ENCODE data around the gene HES5.

HES5 gene

DNA sequence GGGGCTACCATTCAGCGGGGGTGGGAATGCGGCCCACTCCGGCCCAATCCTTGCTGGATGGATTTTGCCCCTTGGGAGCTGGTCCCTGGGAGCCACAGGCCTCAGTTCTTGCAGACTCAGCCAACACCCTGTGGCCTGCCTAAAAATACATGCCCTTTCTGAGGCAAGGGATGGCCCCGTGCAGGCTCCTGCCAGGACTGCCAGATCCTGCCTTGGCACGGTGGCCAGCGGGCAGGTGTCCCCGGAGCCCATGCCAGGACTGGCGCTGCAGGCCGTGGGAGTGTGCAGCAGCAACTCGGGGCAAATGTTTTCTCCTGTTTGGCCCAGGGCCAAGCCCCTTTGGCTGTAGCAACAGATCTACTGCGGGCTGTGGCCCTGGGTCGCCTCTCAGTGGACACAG, 2.0 kb downstream of the HES5 start:
- no peak for DNase-seq (ENCODE audit: low read depth)
- TF ChIP-seq, protein P1, sequence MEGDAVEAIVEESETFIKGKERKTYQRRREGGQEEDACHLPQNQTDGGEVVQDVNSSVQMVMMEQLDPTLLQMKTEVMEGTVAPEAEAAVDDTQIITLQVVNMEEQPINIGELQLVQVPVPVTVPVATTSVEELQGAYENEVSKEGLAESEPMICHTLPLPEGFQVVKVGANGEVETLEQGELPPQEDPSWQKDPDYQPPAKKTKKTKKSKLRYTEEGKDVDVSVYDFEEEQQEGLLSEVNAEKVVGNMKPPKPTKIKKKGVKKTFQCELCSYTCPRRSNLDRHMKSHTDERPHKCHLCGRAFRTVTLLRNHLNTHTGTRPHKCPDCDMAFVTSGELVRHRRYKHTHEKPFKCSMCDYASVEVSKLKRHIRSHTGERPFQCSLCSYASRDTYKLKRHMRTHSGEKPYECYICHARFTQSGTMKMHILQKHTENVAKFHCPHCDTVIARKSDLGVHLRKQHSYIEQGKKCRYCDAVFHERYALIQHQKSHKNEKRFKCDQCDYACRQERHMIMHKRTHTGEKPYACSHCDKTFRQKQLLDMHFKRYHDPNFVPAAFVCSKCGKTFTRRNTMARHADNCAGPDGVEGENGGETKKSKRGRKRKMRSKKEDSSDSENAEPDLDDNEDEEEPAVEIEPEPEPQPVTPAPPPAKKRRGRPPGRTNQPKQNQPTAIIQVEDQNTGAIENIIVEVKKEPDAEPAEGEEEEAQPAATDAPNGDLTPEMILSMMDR (IDR thresholded peaks at IDR 0.05; ENCODE audit: control insufficient read depth, insufficient read depth, low read depth, low read length, missing control alignments): no peak
- no peak overlapping the region for H3K4me3 ChIP-seq (ENCODE audit: control insufficient read depth, low read depth, low read length)

DNA sequence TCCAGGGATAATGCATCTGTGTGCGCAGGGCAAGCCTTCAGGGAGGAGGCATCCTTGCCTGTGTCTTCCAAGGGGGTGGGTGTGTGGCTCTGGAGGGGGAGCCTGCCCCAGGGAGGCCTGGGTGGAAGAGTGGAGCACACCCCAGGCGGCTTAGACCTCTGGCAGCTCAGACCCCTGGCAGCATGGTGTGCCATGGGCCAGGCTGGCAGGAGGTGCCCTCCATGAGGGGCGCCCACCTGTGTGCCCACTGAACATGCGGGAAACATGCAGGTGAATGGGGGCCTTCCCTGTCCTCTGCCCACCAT, 2.6 kb downstream of the HES5 start:
- TF ChIP-seq, protein P1 (IDR thresholded peaks at IDR 0.05; ENCODE audit: control insufficient read depth, insufficient read depth, low read depth, low read length, missing control alignments): no peak
- DNase-seq (ENCODE audit: low read depth): no peak
- no peak overlapping the region for H3K4me3 ChIP-seq (ENCODE audit: control insufficient read depth, low read depth, low read length)

DNA sequence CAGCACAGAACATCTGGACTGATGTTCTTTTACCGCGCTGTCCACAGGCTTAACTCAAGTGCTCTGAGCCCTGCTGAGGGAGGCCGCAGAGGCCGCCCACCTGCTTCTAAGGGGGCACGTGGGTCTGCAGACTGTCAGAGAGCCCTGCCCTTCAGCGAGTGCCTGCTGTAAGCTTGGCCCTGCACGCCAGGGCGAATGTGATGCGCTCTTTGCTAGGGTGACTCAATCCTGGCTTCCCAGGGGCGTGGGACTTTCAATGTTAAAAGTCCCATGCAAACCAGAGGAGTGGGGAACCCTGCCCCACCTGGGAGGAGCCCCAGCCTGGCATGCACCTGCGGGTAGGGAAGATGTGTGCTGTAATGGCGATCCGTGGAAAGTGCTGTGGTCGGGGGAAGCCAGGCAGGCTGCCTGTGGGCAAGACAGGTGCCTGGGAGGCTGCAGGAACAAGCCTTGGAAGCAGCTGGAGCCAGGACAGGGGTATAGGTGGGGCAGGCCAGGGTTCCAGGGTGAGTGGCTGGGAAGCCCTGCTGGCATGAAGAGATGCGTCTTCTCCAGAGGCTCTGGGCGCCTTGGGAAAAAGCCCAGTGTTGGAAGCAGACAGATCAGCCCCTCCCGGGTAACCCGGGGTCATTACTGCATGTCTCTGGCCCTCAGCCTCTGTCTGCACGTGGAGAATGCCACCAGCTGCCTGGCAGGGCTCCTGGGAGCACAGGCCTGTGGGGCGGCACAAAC, 3.1 kb downstream of the HES5 start:
- no peak for DNase-seq (ENCODE audit: low read depth)
- TF ChIP-seq, protein P1 (IDR thresholded peaks at IDR 0.05; ENCODE audit: control insufficient read depth, insufficient read depth, low read depth, low read length, missing control alignments): no peak
- peak overlapping the region; percentile 54 for H3K4me3 ChIP-seq (ENCODE audit: control insufficient read depth, low read depth, low read length)

DNA sequence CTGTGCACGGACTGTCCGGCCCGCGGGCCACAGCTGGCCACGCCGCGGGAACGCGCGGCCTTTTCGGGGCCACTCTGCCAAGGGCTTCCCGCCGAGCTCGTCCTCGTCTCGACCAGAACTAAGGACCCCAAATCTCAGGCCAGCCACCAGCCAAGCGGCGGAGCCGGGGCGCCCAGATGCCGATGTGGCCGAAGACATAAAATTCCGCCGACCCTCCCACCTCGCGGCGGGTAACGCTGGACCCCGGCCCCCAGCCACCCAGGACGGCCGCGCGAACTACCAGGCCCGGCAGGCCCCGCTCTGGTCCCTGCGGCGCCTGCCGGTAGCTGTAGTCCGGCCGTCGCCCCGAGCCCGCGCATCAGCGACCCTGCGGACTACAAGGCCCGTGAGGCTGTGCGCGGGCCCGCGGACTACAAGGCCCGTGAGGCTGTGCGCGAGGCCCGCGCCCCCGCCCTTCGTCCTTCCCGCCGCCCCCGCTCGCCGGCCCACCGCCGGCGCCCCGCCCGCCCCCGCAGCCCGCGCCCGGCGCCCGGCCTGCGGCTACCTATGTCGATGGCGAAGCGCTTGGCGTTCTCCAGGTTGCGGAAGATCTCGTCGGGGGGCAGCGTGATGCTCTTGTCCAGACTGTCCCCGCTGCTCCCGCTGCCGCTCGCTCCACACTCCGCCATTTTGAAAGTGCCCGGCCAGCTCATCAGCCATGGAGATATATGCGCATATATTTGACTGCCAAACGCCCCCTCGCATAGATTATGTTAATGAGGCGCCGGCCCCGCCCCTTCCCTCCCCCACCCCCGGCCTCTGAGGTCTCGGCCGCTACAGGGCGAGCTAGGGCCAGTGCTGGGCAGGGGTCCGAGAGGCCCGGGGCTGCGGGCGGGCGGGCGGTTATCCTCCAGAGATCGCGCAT, 3.9 kb downstream of the HES5 start, which contains the start of gene PANK4:
TSS of gene PANK4 (minus strand) at position 677 of the 904 bp plus-strand sequence. CDS start at position 668, 9 bp downstream.
- H3K4me3 ChIP-seq (ENCODE audit: control insufficient read depth, low read depth, low read length): peak within 1 kb of the TSS; percentile 77
- TF ChIP-seq, protein P1 (IDR thresholded peaks at IDR 0.05; ENCODE audit: control insufficient read depth, insufficient read depth, low read depth, low read length, missing control alignments): no peak
- peak; percentile 68 for DNase-seq (ENCODE audit: low read depth)

DNA sequence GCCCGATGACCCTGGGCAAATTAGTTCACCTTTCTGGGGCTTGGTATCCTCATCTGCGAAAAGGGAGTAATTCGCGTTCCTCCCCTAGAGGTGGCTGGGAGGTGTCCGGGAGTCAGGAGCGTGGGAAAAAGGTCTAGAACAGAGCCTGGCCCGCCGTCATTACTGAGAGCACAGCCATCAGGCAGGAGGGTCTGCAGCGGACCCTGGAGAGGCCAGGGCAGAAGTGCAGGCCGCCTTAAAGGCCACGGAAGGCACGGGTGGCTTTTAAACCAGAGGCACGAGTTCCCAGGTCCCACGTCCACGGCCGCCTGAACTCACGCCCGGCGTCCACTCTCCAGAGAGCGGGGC, 4.5 kb downstream of the HES5 start:
- H3K4me3 ChIP-seq (ENCODE audit: control insufficient read depth, low read depth, low read length): peak overlapping the region; percentile 77
- TF ChIP-seq, protein P1 (IDR thresholded peaks at IDR 0.05; ENCODE audit: control insufficient read depth, insufficient read depth, low read depth, low read length, missing control alignments): no peak

DNA sequence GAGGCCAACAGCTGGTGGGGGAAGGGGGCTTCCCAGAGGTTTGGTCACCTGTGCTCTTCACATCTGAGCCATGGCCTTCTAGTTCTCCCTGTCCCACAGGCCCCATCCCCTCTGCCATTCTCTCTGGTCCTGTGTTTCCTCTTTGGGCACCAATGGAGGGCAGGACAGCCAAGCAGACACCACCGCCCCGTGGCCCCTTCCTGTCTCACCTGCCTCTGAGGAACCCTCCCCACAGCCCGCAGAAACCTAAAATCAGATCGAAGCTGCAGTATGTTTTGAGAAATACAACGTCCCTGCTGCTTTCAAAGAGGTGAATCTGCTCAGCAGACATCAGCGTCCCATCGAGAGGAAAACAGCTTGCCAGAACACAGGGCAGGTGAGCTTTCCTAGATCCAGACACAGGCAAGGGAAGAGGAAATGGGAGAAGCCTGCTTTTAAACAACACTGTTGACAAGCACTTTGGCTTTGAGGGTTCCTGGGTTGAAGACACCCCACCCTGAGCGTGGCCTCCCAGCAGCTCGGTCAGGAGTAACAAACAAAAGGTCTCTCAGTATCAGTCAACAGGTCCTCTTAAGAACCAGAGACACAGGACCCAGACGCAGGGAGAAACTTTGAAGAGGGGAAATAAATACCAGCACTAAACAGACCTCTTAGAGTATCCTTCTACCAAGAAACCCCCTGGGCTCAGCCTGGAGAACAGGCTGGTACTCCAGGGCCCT, 6.0 kb downstream of the HES5 start:
- TF ChIP-seq, protein P1 (IDR thresholded peaks at IDR 0.05; ENCODE audit: control insufficient read depth, insufficient read depth, low read depth, low read length, missing control alignments): no peak
- H3K4me3 ChIP-seq (ENCODE audit: control insufficient read depth, low read depth, low read length): no peak overlapping the region
- no peak for DNase-seq (ENCODE audit: low read depth)

More for the DNA sequence above, 4.5 kb downstream of the HES5 start:
- no peak for DNase-seq (ENCODE audit: low read depth)

All from AG09309 (cell line).